Measurements from ENCODE around the gene COL25A1.
"Not testable (repeated sequence)": the region's sequence is repeated elsewhere in the genome, so short reads cannot be mapped to it uniquely, and the experiment has no call there.

The COL25A1 gene

GRCh38 chr4:108941904-108942430 is 360.5 kb downstream of the COL25A1 start:
- no peak for DNase-seq

GRCh38 chr4:108940634-108941033 is 361.8 kb downstream of the COL25A1 start:
- no peak for DNase-seq

GRCh38 chr4:108940149-108940548 is 362.3 kb downstream of the COL25A1 start:
- no peak for DNase-seq

GRCh38 chr4:108937066-108937465 is 365.4 kb downstream of the COL25A1 start:
- no peak for DNase-seq

- not testable (repeated sequence) for DNase-seq
Measured at GRCh38 chr4:108933925-108934324, 368.5 kb downstream of the COL25A1 start.

- no peak for DNase-seq
Measured at GRCh38 chr4:108933046-108933445, 369.4 kb downstream of the COL25A1 start.

GRCh38 chr4:108931926-108932325 is 370.5 kb downstream of the COL25A1 start:
- no peak for DNase-seq

- DNase-seq, result no peak
Measured at GRCh38 chr4:108930186-108930585, 372.3 kb downstream of the COL25A1 start.

- DNase-seq, result no peak
Measured at GRCh38 chr4:108926781-108927180, 375.7 kb downstream of the COL25A1 start.

GRCh38 chr4:108926061-108926460 is 376.4 kb downstream of the COL25A1 start:
- no peak for DNase-seq

- DNase-seq, result no peak
Measured at GRCh38 chr4:108922191-108922590, 380.3 kb downstream of the COL25A1 start.

GRCh38 chr4:108920395-108921087 is 381.9 kb downstream of the COL25A1 start:
- DNase-seq, result no peak

GRCh38 chr4:108919226-108919893 is 383.1 kb downstream of the COL25A1 start:
- DNase-seq, result no peak

GRCh38 chr4:108917255-108917654 is 385.2 kb downstream of the COL25A1 start:
- no peak for DNase-seq

- DNase-seq, result no peak
Measured at GRCh38 chr4:108916638-108917037, 385.8 kb downstream of the COL25A1 start.

- no peak for DNase-seq
Measured at GRCh38 chr4:108906866-108907367, 395.5 kb downstream of the COL25A1 start.

GRCh38 chr4:108906006-108906405 is 396.5 kb downstream of the COL25A1 start:
- no peak for DNase-seq

- no peak for DNase-seq
Measured at GRCh38 chr4:108903464-108904221, 398.8 kb downstream of the COL25A1 start.

- DNase-seq, result no peak
Measured at GRCh38 chr4:108902769-108903168, 399.7 kb downstream of the COL25A1 start.

GRCh38 chr4:108901291-108901690 is 401.2 kb downstream of the COL25A1 start:
- no peak for DNase-seq

- no peak for DNase-seq
Measured at GRCh38 chr4:108900018-108900580, 402.4 kb downstream of the COL25A1 start.

- no peak for DNase-seq
Measured at GRCh38 chr4:108893468-108893867, 409.0 kb downstream of the COL25A1 start.
